Natural killer cell treated with Interleukin-12 subunit alpha and Interleukin-12 subunit beta and Interleukin-15 and Interleukin-18, amount 100 ng/mL, for 72 hours (primary cell): ENCODE measurements around the gene MT3. TPM values are rescaled to one million over a fixed set of nuclear protein-coding genes. Genes with fewer than 3 reads are reported as not detected.
A peak's percentile ranks its signal among the peaks of the same experiment; 100 is the strongest.
"Not testable (repeated sequence)": the region's sequence is repeated elsewhere in the genome, so short reads cannot be mapped to it uniquely, and the experiment has no call there.

ENCODE experiments used
- ATAC-seq, 2 donors: fragments of 150-1000 bp; cut with Tn5 transposase in 1 of 2; sonication (Bioruptor Pico), chemical (Tn5 transposase) in 1 of 2; 2 replicates each; pipeline ENCODE4 v1.10.0; 2021
- DNase-seq: peaks from one replicate; pipeline ENCODE4 v3.0.0; 2022; ENCODE audit warnings: low spot score
- H3K27ac Mint-ChIP-seq, 2 donors: 1 replicate in 1 of 2; 2 replicates in 1 of 2; pipeline ENCODE4 v1.8.0; 2022; ENCODE audit warnings: mixed read lengths in 2 of 2, mild to moderate bottlenecking in 1 of 2, moderate library complexity in 1 of 2
- H3K27me3 Mint-ChIP-seq, 2 donors: 1 replicate in 1 of 2; 2 replicates in 1 of 2; pipeline ENCODE4 v1.8.0; 2022; ENCODE audit warnings: mixed read lengths in 2 of 2
- H3K36me3 Mint-ChIP-seq: one replicate; pipeline ENCODE4 v1.8.0; 2022; ENCODE audit warnings: mixed read lengths
- H3K4me1 Mint-ChIP-seq, 2 donors: 1 replicate in 1 of 2; 2 replicates in 1 of 2; pipeline ENCODE4 v1.8.0; 2022; ENCODE audit warnings: low read depth in 2 of 2, mixed read lengths in 2 of 2, mild to moderate bottlenecking in 1 of 2
- H3K4me3 Mint-ChIP-seq: one replicate; pipeline ENCODE4 v1.8.0; 2022; ENCODE audit warnings: mixed read lengths
- H3K9me3 Mint-ChIP-seq: 2 replicates; pipeline ENCODE4 v1.8.0; 2022; ENCODE audit warnings: mixed read lengths
- total RNA-seq, 2 donors: library from RNA; stranded (reverse); gene quantifications; one replicate each; pipeline ENCODE4 v1.2.3, GENCODE V29; 2022

MT3 gene
- total RNA-seq, 2 donors from 2014 or later, result 0.70 to 4.2 TPM

DNA sequence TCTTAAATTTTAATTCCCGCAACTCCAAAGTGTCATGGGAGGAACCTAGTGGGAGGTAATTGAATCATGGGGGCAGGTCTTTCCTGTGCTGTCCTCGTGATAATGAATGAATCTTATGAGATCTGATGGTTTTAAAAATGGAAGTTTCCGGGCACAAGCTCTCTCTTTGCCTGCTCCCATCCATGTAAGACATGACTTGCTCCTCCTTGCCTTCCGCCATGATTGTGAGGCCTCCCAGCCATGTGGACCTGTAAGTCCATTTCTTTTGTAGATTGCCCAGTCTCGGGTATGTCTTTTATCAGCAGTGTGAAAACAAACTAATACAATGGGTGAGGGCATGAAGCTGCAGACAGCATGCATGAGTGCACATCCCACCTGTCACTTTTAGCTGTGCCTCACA is 33.9 kb downstream of the MT3 start:
- not testable (repeated sequence) for DNase-seq, H3K27ac Mint-ChIP-seq, ATAC-seq, H3K4me3 Mint-ChIP-seq, H3K9me3 Mint-ChIP-seq, H3K36me3 Mint-ChIP-seq
- H3K27me3 Mint-ChIP-seq, result peaks cover 9 to 15% of the 10 kb centered on the region in 2 donors
- H3K4me1 Mint-ChIP-seq, result peaks cover 7 to 15% of the 10 kb centered on the region in 2 donors

DNA sequence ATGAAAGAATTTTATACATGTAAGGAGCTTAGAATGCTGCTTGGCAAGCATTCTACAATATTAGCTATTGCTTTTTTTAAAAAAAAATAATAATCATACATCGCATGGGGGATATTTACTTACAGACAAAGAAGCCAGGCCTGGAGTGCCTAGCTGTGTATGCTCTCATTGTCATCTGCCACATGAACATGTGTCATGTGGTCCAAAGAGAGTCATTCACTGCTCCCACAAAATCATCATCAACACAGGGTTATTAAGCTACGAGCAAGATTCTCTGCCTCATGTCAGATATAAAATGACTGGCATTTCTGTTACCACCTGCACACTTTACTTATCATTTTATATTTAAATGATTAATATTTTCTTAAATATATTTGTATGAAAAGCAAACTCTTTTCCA is 34.3 kb downstream of the MT3 start:
- H3K27ac Mint-ChIP-seq, result no peak overlapping the region
- H3K4me3 Mint-ChIP-seq, result no peak overlapping the region
- peaks cover 9 to 15% of the 10 kb centered on the region in 2 donors for H3K27me3 Mint-ChIP-seq
- no peaks in the 10 kb centered on the region for H3K9me3 Mint-ChIP-seq
- no peak for DNase-seq
- H3K36me3 Mint-ChIP-seq, result no peaks in the 10 kb centered on the region
- H3K4me1 Mint-ChIP-seq, result peaks cover 8 to 15% of the 10 kb centered on the region in 2 donors
- no peak for ATAC-seq

DNA sequence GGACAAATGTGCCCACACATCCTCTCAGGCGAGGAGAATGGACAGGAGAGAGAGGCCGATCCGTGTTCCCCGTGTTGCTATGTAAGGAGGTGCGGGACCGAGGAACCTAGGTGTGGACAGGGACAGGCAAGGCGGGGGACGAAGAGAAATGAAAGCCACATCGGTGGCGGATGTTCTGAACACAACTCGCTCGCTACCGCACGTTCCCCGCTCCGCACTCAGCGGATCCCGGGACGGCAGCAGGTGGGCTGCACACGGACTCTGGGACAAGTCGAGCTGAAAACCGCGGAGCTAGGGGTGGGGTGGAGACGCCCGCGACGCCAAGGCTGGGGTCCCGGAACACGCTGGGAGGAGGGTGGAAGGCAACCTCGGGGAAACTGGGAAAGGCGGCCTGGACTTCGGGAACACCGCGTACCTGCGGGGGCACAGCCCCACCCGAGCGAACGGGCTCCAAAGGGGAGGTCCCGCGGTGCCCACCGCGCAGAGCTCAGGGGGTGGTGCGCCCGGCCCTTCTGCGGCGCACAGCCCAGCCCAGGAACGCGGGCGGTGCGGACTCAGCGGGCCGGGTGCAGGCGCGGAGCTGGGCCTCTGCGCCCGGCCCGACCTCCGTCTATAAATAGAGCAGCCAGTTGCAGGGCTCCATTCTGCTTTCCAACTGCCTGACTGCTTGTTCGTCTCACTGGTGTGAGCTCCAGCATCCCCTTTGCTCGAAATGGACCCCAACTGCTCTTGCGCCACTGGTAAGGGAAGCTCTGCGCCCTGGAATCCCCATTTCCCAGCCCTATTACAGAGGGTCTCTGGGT is 36.0 kb downstream of the MT3 start, which contains the start of gene MT1E:
MT1E (plus strand) TSS at position 642 of the 803 bp plus-strand sequence; CDS start at position 713, 71 bp downstream.
- Mint-ChIP-seq H3K9me3 (no peaks in the 10 kb centered on the region), H3K27me3 (peaks cover 7 to 16% of the 10 kb centered on the region in 2 donors), H3K4me1 (peaks cover 10 to 19% of the 10 kb centered on the region in 2 donors), H3K4me3 (peak within 1 kb of the TSS; percentile 90), H3K27ac (peak within 1 kb of the TSS; percentile 65 to 86), H3K36me3 (no peaks in the 10 kb centered on the region)
- DNase-seq (peak; percentile 80), ATAC-seq (peak; percentile 96 to 97)

DNA sequence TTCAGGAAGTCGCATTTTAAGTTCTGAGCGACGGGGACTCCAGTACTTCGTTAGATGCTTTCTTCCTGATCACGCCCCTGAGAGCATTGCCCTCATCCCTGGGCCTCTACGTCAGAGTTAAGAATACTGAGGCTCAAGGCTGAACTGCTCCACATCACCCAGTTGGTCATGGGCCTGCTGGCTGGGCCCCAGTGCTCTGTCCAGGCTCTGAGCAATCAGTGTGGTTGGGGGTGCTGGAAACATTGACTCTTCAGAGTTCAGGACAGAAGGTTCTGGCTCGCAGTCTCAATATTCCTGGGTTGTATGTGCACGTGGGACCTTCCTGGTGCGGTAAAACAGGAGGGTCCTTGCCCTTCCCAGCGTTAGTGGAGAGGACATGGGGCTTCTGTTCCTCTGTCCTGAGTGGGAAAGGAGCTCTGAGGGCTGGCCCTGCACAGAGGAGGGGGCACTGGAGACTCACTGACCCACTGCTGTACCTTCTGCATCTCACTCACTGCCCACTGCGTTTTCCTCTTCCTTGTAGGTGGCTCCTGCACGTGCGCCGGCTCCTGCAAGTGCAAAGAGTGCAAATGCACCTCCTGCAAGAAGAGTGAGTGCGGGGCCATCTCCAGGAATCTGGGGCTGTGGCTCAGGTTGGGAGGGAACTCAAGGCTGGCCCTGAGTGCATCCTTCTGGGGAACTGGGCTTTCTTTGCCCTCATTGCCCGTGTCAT is 36.8 kb downstream of the MT3 start:
- H3K9me3 Mint-ChIP-seq, result no peaks in the 10 kb centered on the region
- H3K27ac Mint-ChIP-seq, result peak overlapping the region; percentile 65 to 86
- peak overlapping the region; percentile 90 for H3K4me3 Mint-ChIP-seq
- H3K36me3 Mint-ChIP-seq, result no peaks in the 10 kb centered on the region
- H3K4me1 Mint-ChIP-seq, result peaks cover 10 to 19% of the 10 kb centered on the region in 2 donors
- DNase-seq, result no peak
- peaks cover 10 to 20% of the 10 kb centered on the region in 2 donors for H3K27me3 Mint-ChIP-seq
- ATAC-seq, result peak; percentile 40 to 68

DNA sequence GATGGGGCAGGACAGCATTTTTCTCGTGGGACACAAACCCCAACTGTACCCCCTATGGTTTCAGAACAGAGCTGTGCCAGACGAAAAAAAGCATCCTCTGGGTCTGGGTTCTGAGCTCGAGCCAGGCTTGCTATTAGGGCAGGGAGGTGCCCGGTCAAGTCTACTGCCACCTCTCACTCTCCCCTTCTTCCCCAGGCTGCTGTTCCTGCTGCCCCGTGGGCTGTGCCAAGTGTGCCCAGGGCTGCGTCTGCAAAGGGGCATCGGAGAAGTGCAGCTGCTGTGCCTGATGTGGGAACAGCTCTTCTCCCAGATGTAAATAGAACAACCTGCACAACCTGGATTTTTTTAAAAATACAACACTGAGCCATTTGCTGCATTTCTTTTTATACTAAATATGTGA is 37.4 kb downstream of the MT3 start:
- H3K27ac Mint-ChIP-seq, result peak overlapping the region in 1 of 2 donors; percentile 86
- H3K36me3 Mint-ChIP-seq, result no peaks in the 10 kb centered on the region
- H3K27me3 Mint-ChIP-seq, result peaks cover 10 to 25% of the 10 kb centered on the region in 2 donors
- ATAC-seq (no peak), DNase-seq (no peak)
- H3K9me3 Mint-ChIP-seq, result no peaks in the 10 kb centered on the region
- H3K4me3 Mint-ChIP-seq, result peak overlapping the region; percentile 45
- peaks cover 10 to 20% of the 10 kb centered on the region in 2 donors for H3K4me1 Mint-ChIP-seq

DNA sequence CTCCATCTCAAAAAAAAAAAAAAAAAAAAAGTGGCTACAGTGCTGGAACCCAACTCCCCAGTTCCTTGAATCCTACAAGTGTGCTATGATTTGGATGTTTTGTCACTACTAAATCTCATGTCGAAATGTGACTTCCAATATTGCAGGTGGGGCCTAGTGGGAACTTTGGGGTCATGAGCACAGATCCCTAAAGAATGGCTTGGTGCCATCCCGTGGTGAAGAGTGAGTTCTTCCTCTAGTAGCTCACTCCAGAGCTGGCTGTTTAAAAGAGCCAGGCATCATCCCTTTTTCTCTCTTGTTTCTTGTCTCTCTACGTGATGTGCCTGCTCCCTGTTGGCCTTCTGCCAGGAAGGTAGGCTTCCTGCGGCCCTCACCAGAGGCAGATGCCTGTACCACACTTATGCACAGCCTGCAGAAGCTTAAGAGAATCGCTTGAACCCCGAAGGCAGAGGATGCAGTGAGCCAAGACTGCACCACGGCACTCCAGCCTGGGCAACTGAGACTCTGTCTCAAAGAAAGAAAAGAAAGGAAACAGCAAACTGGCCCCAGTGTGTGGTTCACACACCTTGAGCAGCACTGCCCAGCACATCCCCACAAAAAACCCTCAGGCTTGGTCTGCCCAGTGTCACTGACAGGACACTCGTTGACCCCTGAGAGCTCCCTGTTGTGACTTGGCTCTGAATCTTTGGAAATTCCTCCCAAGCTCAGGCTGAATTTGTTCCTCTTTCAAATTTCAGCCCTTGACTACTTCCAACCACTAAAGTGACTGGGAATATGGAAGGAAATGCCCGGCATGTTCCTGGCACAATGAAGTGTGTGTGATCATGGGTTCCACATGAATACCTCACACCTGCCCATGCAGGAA is 39.4 kb downstream of the MT3 start:
- H3K9me3 Mint-ChIP-seq, result no peaks in the 10 kb centered on the region
- H3K27ac Mint-ChIP-seq, result no peak overlapping the region
- H3K4me3 Mint-ChIP-seq, result no peak overlapping the region
- peaks cover 24 to 42% of the 10 kb centered on the region in 2 donors for H3K27me3 Mint-ChIP-seq
- H3K36me3 Mint-ChIP-seq, result no peaks in the 10 kb centered on the region
- ATAC-seq (no peak), DNase-seq (no peak)
- peaks cover 10 to 29% of the 10 kb centered on the region in 2 donors for H3K4me1 Mint-ChIP-seq

DNA sequence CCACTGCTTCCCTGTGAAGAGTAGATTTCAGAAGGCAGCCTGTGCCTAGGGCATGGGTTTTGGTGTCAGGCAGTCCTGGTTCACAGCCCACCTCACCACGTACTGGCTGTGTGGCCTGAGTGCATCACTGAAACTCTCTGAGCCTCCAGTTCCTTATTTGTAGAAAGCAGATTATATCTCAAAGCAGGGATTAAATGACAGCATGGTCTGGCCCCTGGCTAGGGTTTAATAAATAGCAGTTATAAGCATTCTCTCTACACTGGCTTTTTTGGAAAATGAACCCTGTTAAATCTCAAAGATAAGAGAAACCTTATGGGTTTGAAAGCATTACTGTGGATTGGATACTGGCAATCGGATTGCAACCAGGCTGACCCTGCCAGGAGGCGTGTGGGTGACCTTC is 40.2 kb downstream of the MT3 start:
- Mint-ChIP-seq H3K9me3 (no peaks in the 10 kb centered on the region), H3K27ac (no peak overlapping the region), H3K27me3 (peaks cover 28 to 50% of the 10 kb centered on the region in 2 donors), H3K36me3 (no peaks in the 10 kb centered on the region), H3K4me3 (no peak overlapping the region), H3K4me1 (peaks cover 10 to 29% of the 10 kb centered on the region in 2 donors)
- ATAC-seq, result no peak
- no peak for DNase-seq

DNA sequence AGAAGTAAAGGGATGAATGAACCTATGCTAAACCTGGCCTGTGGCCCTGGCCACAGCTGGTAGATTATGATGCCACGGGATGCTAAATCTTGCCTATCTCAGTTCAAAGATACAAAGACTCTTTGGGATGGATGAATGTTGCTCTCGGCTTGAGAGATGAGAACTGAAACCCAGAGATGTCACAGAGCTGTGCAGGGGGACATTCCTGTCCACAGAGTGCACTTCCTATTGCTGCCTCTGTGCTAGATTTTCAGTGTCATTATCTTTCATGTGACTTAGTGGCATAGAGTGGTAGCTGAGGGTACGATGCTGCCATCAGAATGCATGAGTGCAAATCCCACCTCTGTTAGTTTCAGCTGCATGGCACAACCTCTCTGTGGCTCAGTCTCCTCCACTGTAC is 40.8 kb downstream of the MT3 start:
- no peak overlapping the region for H3K4me3 Mint-ChIP-seq
- ATAC-seq (no peak), DNase-seq (no peak)
- H3K27ac Mint-ChIP-seq, result no peak overlapping the region
- H3K9me3 Mint-ChIP-seq, result no peaks in the 10 kb centered on the region
- H3K4me1 Mint-ChIP-seq, result peaks cover 9 to 30% of the 10 kb centered on the region in 2 donors
- H3K36me3 Mint-ChIP-seq, result no peaks in the 10 kb centered on the region
- peaks cover 31 to 53% of the 10 kb centered on the region in 2 donors for H3K27me3 Mint-ChIP-seq

DNA sequence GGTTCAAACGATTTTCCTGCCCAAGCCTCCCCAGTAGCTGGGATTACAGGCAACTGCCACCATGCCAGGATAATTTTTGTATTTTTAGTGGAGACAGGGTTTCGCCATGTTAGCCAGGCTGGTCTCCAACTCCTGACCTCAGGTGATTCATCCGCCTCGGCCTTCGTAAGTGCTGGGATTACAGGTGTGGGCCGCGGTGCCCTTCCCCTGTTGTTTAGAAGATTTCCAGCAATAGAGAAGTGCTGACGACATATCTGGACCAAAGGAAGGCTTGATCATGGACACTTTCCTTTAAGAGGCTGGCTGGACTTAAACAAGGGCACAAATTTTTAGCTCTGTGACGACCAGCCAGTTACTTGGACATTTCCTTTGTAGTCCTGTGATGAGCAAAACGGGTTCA is 41.9 kb downstream of the MT3 start:
- Mint-ChIP-seq H3K9me3 (no peaks in the 10 kb centered on the region), H3K4me1 (peaks cover 12 to 23% of the 10 kb centered on the region in 2 donors), H3K4me3 (no peak overlapping the region), H3K27me3 (peaks cover 37 to 56% of the 10 kb centered on the region in 2 donors), H3K27ac (no peak overlapping the region), H3K36me3 (no peaks in the 10 kb centered on the region)
- DNase-seq, result no peak
- no peak for ATAC-seq

DNA sequence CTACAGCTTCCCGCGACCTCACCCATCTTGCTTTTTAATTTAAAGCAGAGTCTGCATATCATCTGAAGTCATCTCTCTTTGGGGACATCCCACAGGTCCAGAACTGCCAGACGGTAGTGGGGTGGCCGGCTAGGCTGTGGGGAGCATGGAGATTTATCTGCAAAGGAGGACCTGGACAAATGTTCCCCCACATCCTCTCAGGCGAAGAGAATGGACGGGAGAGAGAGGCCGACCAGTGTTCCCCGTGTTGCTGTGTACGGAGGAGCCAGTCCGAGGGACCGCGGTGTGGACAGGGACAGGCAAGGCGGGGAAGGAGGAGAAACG is 42.5 kb downstream of the MT3 start:
- H3K27me3 Mint-ChIP-seq, result peaks cover 43 to 62% of the 10 kb centered on the region in 2 donors
- no peak for ATAC-seq
- peak overlapping the region; percentile 66 for H3K4me3 Mint-ChIP-seq
- no peaks in the 10 kb centered on the region for H3K36me3 Mint-ChIP-seq
- H3K4me1 Mint-ChIP-seq, result peaks cover 12 to 21% of the 10 kb centered on the region in 2 donors
- no peaks in the 10 kb centered on the region for H3K9me3 Mint-ChIP-seq
- no peak for DNase-seq
- no peak overlapping the region for H3K27ac Mint-ChIP-seq

DNA sequence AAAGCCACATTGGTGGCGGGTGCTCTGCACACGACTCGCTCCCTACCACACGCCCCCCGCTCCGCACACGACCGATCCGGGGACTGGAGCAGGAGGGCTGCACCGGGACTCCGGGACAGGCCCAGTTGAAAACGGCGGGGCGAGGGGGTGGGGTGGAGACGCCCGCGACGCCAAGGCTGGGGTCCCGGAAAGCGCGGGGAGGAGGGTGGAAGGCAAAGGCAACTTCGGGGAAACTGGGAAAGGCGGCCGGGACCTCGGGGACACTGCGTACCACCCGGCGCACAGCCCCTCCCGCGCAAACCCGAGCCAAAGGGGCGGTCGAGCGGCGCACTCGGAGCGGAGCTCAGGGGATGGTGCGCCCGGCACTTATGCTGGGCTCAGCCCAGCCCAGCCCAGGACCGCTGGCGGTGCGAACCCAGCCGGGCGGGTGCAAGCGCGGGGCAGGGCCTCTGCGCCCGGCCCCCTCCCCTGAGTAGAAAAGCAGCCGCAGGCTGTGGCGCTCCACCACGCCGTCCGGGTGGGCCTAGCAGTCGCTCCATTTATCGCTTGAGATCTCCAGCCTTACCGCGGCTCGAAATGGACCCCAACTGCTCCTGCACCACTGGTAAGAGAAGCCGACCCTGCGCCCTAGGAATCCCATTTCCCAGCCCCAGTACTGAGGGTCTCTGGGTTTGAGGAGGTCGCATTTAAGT is 43.0 kb downstream of the MT3 start, which contains the start of gene MT1M:
MT1M (plus strand) TSS at position 504 of the 692 bp plus-strand sequence; CDS start at position 577, 73 bp downstream.
- Mint-ChIP-seq H3K4me3 (peak within 1 kb of the TSS; percentile 66), H3K4me1 (peaks cover 12 to 25% of the 10 kb centered on the region in 2 donors), H3K27me3 (peaks cover 48 to 67% of the 10 kb centered on the region in 2 donors), H3K27ac (no peak within 1 kb of the TSS), H3K36me3 (no peaks in the 10 kb centered on the region), H3K9me3 (no peaks in the 10 kb centered on the region)
- ATAC-seq (peak; percentile 73 to 79), DNase-seq (no peak)

DNA sequence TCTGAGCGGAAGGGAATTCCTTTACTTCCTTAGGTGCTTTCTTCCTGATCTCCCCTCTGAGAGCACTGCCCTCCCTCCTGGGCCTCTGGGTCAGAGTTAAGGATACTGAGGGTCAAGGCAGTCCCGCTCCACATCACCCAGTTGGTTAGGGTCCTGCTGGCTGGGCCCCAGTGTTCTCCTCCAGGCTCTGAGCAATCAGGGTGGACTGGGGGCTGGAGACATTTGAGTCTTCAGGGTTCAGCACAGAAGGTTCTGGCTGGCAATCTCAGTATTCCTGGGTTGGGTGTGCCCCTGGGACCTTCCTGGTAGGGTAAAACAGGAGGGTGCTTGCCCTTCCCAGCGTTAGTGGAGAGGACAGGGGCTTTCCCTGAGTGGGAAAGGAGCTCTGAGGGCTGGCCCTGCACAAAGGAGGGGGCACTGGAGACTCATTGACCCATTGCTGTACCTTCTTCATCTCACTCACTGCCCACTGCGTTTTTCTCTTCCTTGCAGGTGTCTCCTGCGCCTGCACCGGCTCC is 43.6 kb downstream of the MT3 start:
- Mint-ChIP-seq H3K4me1 (peaks cover 17 to 29% of the 10 kb centered on the region in 2 donors), H3K27ac (no peak overlapping the region), H3K36me3 (no peaks in the 10 kb centered on the region), H3K27me3 (peaks cover 52 to 73% of the 10 kb centered on the region in 2 donors), H3K9me3 (no peaks in the 10 kb centered on the region), H3K4me3 (peak overlapping the region; percentile 52)
- no peak for DNase-seq
- no peak for ATAC-seq

DNA sequence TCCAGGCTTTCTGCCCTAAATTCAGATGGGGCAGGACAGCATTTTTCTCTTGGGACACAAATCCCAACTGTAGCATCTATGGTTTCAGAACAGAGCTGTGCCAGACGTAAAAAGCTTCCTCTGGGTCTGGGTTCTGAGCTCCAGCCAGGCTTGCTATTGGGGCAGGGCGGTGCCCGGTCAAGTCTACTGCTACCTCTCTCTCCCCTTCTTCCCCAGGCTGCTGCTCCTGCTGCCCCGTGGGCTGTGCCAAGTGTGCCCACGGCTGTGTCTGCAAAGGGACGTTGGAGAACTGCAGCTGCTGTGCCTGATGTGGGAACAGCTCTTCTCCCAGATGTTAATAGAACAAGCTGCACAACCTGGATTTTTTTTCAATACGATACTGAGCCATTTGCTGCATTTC is 44.2 kb downstream of the MT3 start:
- no peak overlapping the region for H3K4me3 Mint-ChIP-seq
- H3K27ac Mint-ChIP-seq, result no peak overlapping the region
- DNase-seq (no peak), ATAC-seq (no peak)
- H3K36me3 Mint-ChIP-seq, result no peaks in the 10 kb centered on the region
- peaks cover 54 to 74% of the 10 kb centered on the region in 2 donors for H3K27me3 Mint-ChIP-seq
- no peaks in the 10 kb centered on the region for H3K9me3 Mint-ChIP-seq
- peaks cover 17 to 31% of the 10 kb centered on the region in 2 donors for H3K4me1 Mint-ChIP-seq
